Activated CD8-positive, alpha-beta memory T cell treated with anti-CD3 and anti-CD28 coated beads, Interleukin-2, amount 50 U/mL, for 4 hours (primary cell): ENCODE measurements around the gene GPATCH1.
"Not testable (repeated sequence)": the region's sequence is repeated elsewhere in the genome, so short reads cannot be mapped to it uniquely, and the experiment has no call there.

ENCODE experiments used
- DNase-seq: peaks from one replicate; pipeline ENCODE4 v3.0.0-alpha.2; 2020

The GPATCH1 gene

DNA sequence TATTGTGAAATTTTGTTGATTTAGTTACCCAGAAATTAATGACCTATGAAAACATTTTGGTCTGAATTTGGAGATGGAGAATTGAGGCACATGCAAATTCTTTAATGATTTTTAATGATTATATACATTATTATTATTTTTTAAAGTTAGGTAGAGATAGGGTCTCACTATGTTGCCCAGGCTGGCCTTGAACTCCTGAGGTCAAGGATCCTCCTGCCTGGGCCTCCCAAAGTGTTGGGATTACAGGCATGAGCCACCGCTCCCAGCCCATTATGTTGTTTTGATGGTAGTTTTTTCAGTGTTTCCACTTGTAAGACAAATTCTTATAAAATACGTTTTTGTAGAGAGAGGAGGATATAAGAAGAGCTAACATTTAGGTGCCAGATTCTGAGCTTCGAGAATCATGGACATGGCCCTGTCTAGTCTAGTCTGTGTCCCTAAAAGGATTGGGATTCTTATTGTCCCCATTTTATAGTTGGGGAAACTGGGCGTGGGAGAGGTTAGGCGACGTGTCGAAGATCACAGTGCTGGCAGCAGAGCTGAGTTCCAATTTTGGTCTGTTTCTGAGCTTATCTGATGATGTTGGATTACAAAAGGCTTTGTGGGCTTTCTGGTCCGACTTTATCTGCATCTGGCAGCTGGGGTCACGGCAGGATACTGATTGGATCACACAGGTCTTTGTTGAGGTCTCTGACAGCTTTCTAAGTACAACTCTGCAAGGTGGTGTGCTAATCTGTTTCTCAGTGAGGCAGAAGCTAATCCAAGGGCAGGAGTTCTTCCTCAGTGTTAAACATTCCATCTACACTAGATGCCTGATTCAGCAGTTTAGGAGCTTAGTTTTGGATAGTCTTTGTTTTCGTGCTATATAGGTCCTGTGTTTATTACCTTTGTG lies 43.5 kb downstream of the GPATCH1 start:
- DNase-seq = no peak

DNA sequence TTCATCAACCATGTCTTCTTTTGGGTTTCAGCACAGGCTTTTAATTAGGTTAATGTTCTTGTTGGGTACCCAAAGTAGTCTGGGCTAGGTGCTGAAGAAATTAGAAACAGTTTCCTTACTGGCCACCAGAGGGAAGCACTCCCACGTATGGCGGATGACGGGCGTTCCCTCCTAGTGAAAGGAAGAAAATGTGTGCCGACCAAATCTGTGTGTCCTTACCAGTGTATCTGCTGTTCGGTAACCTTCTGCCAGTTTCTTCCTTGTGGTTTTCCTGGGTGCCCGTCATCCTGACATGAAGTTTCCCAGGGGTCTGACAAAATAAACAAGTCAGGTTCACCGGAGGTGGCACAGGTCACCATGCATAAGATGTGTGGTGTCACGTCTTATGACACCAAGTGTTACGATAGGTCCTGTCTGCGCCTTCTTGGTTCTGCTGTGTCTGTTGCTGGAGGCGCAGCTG lies 45.0 kb downstream of the GPATCH1 start:
- peak; percentile 45 for DNase-seq

- not testable (repeated sequence) for DNase-seq
Measured at GRCh38 chr19:33126712-33127111, 45.7 kb downstream of the GPATCH1 start.

GRCh38 chr19:33129901-33130300 lies 48.9 kb downstream of the GPATCH1 start:
- no peak for DNase-seq

DNA sequence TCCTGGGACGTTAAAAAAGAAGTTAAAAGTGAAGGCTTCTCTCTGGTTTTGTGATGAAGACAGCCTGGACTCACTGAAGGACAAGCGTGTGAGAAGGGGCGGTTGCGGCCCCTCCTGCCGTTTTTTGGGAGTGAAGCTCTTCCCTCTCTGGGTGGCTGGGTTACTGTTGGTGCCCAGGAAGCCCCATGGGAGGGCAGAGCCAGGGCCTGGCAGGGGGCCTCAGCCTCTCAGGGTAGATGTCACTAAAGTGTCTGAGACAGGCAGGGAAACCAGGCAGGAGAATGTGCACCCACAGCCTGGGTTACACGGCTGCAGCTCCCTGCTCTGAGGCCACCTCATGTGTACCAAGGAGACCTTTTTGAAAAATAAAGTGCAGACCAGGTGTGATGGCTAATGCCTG lies 49.5 kb downstream of the GPATCH1 start:
- no peak for DNase-seq

DNA sequence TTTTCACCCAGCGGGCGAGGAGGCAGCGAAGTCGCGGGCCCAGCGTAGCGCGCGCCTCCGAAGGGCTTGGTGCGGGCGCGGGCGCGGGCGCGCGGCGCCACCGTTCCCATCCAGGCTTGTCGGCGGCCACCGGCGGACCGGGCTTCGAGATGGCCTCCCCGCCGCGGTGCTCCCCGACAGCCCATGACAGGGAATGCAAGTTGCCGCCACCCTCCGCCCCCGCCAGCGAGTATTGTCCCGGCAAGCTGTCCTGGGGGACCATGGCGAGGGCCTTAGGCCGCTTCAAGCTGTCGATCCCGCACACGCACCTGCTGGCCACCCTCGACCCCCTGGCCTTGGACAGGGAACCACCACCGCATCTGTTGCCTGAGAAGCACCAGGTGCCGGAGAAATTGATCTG lies 51.0 kb downstream of the GPATCH1 start, which contains the start of gene WDR88:
WDR88 (plus strand) TSS at position 94 of the 400 bp plus-strand sequence; CDS start at position 150, 56 bp downstream.
- no peak for DNase-seq

DNA sequence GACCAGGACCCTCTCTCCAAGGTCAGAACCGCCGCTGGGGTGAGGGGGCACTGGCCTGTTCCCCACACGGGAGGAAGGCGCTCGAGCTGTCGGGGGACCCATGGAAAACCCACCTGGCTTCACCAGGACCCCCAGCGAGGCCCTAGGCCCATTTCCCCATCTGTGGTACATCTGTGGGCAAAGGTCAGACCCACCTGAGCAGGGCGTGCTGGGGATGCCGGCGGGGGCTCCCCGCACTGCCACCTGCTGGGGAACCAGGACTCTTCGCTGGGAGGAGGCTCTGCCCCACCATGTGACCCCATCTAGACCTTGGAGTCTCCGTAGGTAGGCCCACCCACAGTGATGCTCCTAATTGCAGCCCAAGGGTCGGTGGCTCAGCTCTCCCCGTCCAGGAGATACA lies 51.4 kb downstream of the GPATCH1 start:
- DNase-seq = no peak

DNA sequence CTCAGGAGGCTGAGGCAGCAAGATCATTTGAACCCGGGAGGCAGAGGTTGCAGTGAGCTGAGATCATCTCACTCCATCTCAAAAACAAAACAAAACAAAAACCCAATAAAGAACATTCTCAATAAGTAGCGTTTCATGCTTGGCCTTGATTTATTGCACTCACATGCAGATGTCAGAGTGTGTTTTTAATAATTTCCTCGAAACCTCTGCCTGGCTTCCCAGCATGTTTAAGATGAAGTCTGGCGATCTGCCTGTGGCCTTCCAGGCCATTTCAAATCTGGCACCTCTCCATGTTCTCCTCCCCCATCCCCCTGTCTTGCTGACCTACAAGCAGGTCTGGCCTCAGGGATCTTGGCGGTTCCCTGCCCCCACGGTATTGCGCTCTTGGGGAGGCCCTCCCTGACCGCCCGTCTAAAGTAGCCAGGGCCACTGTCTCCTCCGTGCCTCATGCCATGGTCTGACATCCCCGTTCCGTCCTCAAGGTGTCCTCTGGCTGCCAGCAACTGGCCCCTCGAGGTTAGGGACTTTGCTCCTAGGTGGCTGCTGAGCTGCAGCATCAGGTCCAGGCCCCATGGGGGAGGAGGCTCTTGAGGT lies 52.6 kb downstream of the GPATCH1 start:
- no peak for DNase-seq

GRCh38 chr19:33134571-33135041 lies 53.6 kb downstream of the GPATCH1 start:
- DNase-seq = peak; percentile 56

GRCh38 chr19:33139165-33139564 lies 58.2 kb downstream of the GPATCH1 start:
- no peak for DNase-seq

DNA sequence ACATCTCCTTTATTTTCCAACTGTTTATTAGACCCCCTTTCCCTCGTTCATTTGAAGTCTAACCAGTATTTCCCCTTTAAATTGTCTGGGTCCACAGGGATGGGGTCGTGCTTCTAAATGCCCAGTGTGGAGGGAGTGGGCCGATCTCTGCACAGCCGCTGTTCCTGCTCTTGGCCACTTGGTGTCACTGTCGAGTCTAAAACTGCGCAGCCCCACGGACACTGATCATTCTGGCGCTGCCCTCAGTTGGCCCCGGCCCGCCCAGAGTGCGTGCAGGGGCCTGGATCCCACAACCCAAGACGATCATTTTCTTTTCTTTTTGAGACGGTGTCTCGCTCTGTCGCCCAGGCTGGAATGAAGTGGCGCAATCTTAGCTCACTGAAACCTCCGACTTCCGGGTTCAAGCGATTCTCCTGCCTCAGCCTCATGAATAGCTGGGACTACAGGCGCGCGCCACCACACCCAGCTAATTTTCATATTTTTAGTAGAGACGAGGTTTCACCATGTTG lies 63.0 kb downstream of the GPATCH1 start:
- DNase-seq = peak; percentile 60

GRCh38 chr19:33146209-33146608 lies 65.2 kb downstream of the GPATCH1 start:
- DNase-seq = no peak

GRCh38 chr19:33147538-33147937 lies 66.6 kb downstream of the GPATCH1 start:
- no peak for DNase-seq

- no peak for DNase-seq
Measured at GRCh38 chr19:33150852-33151518, 70.0 kb downstream of the GPATCH1 start.

DNA sequence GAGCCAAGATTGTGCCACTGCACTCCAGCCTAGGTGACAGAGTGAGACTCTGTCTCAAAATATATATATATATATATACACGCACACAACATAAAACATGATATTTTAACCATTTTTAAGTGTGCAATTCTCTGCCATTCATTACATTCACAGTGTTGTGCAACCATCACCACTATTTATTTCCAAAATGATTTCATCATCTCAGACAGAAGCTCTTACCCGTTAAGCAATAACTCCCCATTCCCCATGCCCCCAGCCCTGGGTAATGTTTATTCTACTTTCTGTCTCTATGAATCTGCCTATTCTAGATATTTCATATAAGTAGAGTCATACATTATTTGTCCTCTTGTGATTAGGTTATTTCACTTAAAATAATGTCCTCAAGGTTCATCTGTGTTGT lies 71.2 kb downstream of the GPATCH1 start:
- no peak for DNase-seq

- not testable (repeated sequence) for DNase-seq
Measured at GRCh38 chr19:33152625-33153024, 71.6 kb downstream of the GPATCH1 start.

DNA sequence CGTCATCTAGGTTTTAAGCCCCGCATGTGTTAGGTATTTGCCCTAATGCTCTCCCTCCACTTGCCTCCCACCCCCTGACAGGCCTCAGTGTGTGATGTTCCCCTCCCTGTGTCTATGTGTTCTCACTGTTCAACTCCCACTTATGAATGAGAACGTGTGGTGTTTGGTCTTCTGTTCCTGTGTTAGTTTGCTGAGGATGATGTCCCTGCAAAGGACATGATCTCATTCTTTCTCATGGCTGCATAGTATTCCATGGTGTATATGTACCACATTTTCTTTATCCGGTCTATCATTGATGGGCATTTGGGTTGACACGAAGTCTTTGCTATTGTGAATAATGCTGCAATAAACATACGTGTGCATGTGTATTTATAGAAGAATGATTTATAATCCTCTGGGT lies 73.3 kb downstream of the GPATCH1 start:
- DNase-seq = not testable (repeated sequence)

- DNase-seq = no peak
Measured at GRCh38 chr19:33156334-33156733, 75.4 kb downstream of the GPATCH1 start.

DNA sequence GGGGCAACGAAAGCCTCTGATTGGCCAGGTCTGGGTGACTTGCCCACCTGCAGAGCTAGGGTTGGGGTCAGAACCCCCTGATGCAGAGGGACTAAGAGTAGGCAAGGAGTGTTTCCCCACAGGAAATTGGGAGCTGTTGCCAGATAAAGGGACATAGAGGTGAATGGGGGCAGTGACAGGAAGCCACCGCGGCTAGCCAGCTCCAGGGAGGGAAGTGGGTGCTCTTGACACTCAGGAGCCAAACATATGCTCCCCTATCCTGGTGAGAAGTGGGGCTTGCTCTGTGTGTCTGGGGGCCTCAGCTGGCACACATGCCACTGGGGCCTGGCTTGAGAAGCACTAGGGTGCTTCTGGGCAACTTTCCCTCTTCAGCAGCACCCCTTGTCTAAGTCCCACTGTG lies 76.9 kb downstream of the GPATCH1 start:
- DNase-seq = no peak

- DNase-seq = no peak
Measured at GRCh38 chr19:33158365-33158764, 77.4 kb downstream of the GPATCH1 start.

GRCh38 chr19:33159149-33159548 lies 78.2 kb downstream of the GPATCH1 start:
- no peak for DNase-seq

- DNase-seq = no peak
Measured at GRCh38 chr19:33159893-33160292, 78.9 kb downstream of the GPATCH1 start.

GRCh38 chr19:33161201-33161600 lies 80.2 kb downstream of the GPATCH1 start:
- DNase-seq = no peak
